Loucy (cell line): Measurements from ENCODE around the gene MCM10.
"Not testable (repeated sequence)": the region's sequence is repeated elsewhere in the genome, so short reads cannot be mapped to it uniquely, and the experiment has no call there.

Experiments used
- H2AFZ ChIP-seq: fragments of 200-600 bp; sonication (generic); 2 replicates; pipeline ENCODE4 v1.6.0; 2016; ENCODE audit warnings: antibody characterized with exemption, mild to moderate bottlenecking, low read length, moderate library complexity
- H3F3A ChIP-seq: fragments of 200-600 bp; 2 replicates; pipeline ENCODE4 v1.6.0; 2016; ENCODE audit warnings: antibody characterized with exemption, low read depth, mild to moderate bottlenecking
- H3K27me3 ChIP-seq: fragments of 200-600 bp; sonication (generic); 2 replicates; pipeline ENCODE4 v1.6.1; 2014; ENCODE audit warnings: low read length, mild to moderate bottlenecking; ENCODE audit not compliant: insufficient read depth, poor library complexity, severe bottlenecking
- H3K36me3 ChIP-seq: fragments of 200-600 bp; sonication (generic); 2 replicates; pipeline ENCODE4 v1.6.1; 2016; ENCODE audit warnings: low read length; ENCODE audit not compliant: insufficient read depth
- H3K4me1 ChIP-seq: fragments of 200-600 bp; sonication (generic); 2 replicates; pipeline ENCODE4 v1.5.1; 2014; ENCODE audit warnings: low read length, mild to moderate bottlenecking; ENCODE audit not compliant: insufficient read depth, poor library complexity, severe bottlenecking
- H3K4me2 ChIP-seq: fragments of 200-600 bp; sonication (generic); 2 replicates; pipeline ENCODE4 v1.6.0; 2014; ENCODE audit warnings: antibody characterized with exemption, low read length, low read depth, mild to moderate bottlenecking; ENCODE audit not compliant: poor library complexity, severe bottlenecking
- H3K4me3 ChIP-seq: fragments of 200-600 bp; sonication (generic); 2 replicates; pipeline ENCODE4 v1.5.1; 2014; ENCODE audit warnings: low read length, mild to moderate bottlenecking, mixed read lengths; ENCODE audit not compliant: poor library complexity, severe bottlenecking
- H3K79me2 ChIP-seq: fragments of 200-600 bp; sonication (generic); 2 replicates; pipeline ENCODE4 v1.6.1; 2014; ENCODE audit warnings: low read length; ENCODE audit not compliant: insufficient read depth
- H3K9ac ChIP-seq: fragments of 200-600 bp; sonication (generic); 2 replicates; pipeline ENCODE4 v1.6.0; 2014; ENCODE audit warnings: mild to moderate bottlenecking, low read depth, low read length, moderate library complexity; ENCODE audit not compliant: poor library complexity, severe bottlenecking
- H3K9me2 ChIP-seq: fragments of 200-600 bp; sonication (generic); replicated peaks from 2 replicates; pipeline ENCODE4 v1.6.1; 2016; ENCODE audit warnings: low read depth, low read length, mixed read lengths
- H3K9me3 ChIP-seq: fragments of 200-600 bp; sonication (generic); 2 replicates; pipeline ENCODE4 v1.6.1; 2014; ENCODE audit warnings: mild to moderate bottlenecking, antibody characterized with exemption, low read length, low read depth; ENCODE audit not compliant: insufficient read depth
- H4K20me1 ChIP-seq: fragments of 200-600 bp; sonication (generic); 2 replicates; pipeline ENCODE4 v1.6.0; 2014; ENCODE audit warnings: antibody characterized with exemption, low read length, mild to moderate bottlenecking; ENCODE audit not compliant: insufficient read depth, poor library complexity, severe bottlenecking
- EZH2phosphoT487 ChIP-seq: fragments of 200-600 bp; IDR thresholded peaks from 2 replicates; pipeline ENCODE4 v1.6.1; 2018; ENCODE audit warnings: antibody characterized with exemption, mild to moderate bottlenecking, moderate library complexity, borderline replicate concordance
- TF ChIP-seq, protein P1 (sequence below): fragments of 200-600 bp; sonication (generic); conservative IDR thresholded peaks from 2 replicates; pipeline ENCODE4 v1.5.1; 2014; ENCODE audit warnings: mild to moderate bottlenecking, antibody characterized with exemption, low read length

The MCM10 gene

DNA sequence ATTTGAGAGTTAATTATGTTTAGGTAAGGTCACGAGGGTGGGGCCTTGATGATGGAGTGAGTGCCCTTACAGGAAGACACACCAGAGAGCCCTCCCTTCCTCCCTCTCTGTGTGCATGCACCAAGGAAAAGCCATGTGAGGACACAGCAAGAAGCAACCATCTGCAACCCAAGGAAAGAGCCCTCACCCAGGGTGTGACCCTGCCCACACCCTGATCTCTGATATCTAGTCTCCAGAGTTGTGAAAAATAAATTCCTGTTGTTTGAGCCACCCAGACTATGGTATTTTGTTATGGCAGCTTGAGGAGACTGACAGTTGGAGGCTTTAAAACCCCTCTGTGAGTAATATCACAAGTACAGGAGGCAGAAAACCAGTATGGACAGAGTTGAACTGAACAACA is 15.0 kb upstream of the MCM10 start:
- no peaks in the 10 kb centered on the region for H3K79me2 ChIP-seq
- H4K20me1 ChIP-seq, result no peaks in the 10 kb centered on the region
- no peaks in the 10 kb centered on the region for H3K4me1 ChIP-seq
- H3F3A ChIP-seq, result no peaks in the 10 kb centered on the region
- H3K4me3 ChIP-seq, result no peak overlapping the region
- TF ChIP-seq EZH2phosphoT487, result no peak
- TF ChIP-seq, protein P1, sequence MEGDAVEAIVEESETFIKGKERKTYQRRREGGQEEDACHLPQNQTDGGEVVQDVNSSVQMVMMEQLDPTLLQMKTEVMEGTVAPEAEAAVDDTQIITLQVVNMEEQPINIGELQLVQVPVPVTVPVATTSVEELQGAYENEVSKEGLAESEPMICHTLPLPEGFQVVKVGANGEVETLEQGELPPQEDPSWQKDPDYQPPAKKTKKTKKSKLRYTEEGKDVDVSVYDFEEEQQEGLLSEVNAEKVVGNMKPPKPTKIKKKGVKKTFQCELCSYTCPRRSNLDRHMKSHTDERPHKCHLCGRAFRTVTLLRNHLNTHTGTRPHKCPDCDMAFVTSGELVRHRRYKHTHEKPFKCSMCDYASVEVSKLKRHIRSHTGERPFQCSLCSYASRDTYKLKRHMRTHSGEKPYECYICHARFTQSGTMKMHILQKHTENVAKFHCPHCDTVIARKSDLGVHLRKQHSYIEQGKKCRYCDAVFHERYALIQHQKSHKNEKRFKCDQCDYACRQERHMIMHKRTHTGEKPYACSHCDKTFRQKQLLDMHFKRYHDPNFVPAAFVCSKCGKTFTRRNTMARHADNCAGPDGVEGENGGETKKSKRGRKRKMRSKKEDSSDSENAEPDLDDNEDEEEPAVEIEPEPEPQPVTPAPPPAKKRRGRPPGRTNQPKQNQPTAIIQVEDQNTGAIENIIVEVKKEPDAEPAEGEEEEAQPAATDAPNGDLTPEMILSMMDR, result no peak
- H3K9ac ChIP-seq, result no peak overlapping the region
- no peaks in the 10 kb centered on the region for H3K9me3 ChIP-seq
- no peak overlapping the region for H3K4me2 ChIP-seq
- H3K36me3 ChIP-seq, result no peaks in the 10 kb centered on the region
- no peaks in the 10 kb centered on the region for H3K9me2 ChIP-seq
- H2AFZ ChIP-seq, result no peak overlapping the region
- H3K27me3 ChIP-seq, result no peaks in the 10 kb centered on the region

DNA sequence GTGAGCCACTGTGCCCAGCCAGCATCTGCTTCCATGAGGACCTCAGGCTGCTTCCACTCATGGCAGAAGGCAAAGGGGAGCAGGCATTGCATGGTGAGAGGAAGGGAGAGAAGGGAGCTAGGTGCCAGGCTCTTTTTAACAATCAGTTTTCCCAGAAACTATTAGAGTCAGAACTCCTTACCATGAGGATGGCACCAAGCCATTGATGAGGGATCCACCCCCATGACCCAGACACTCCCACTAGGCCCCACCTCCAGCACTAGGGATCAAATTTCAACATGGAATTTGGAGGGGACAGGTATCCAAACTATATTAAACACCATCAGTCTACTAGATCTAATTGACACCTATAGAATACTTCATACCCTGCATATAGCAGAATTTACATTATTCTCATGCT is 14.2 kb upstream of the MCM10 start:
- Histone ChIP-seq H3K27me3 (no peaks in the 10 kb centered on the region), H3K79me2 (no peaks in the 10 kb centered on the region), H2AFZ (no peak overlapping the region), H4K20me1 (no peaks in the 10 kb centered on the region), H3K4me2 (no peak overlapping the region), H3K36me3 (no peaks in the 10 kb centered on the region), H3K9ac (no peak overlapping the region), H3F3A (no peaks in the 10 kb centered on the region), H3K9me3 (no peaks in the 10 kb centered on the region), H3K4me1 (no peaks in the 10 kb centered on the region), H3K9me2 (no peaks in the 10 kb centered on the region), H3K4me3 (no peak overlapping the region)
- TF ChIP-seq EZH2phosphoT487, result no peak
- TF ChIP-seq, protein P1, result no peak

DNA sequence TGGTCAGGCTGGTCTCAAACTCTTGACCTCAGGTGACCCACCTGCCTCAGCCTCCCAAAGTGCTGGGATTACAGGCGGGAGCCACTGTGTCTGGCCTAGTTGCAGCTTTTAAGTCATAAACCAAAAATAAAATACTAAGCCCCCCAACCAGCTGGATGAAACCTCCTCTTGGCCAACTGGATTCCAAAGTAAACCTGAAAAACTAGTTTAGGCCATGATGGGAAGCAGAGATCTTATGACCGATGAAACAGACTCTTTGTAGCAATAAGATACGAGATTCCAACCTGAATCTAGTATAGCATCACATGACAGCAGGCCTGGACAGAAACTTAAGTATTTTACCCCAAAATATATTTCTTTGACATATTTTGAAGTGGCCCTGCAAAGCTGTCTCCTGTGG is 9.1 kb upstream of the MCM10 start:
- no peaks in the 10 kb centered on the region for H3K9me2 ChIP-seq
- TF ChIP-seq, protein P1, result no peak
- no peaks in the 10 kb centered on the region for H3K9me3 ChIP-seq
- no peak overlapping the region for H2AFZ ChIP-seq
- no peaks in the 10 kb centered on the region for H3F3A ChIP-seq
- no peak overlapping the region for H3K4me2 ChIP-seq
- no peak overlapping the region for H3K4me3 ChIP-seq
- H3K27me3 ChIP-seq, result no peaks in the 10 kb centered on the region
- no peak overlapping the region for H3K9ac ChIP-seq
- H3K79me2 ChIP-seq, result no peaks in the 10 kb centered on the region
- no peaks in the 10 kb centered on the region for H3K4me1 ChIP-seq
- H3K36me3 ChIP-seq, result no peaks in the 10 kb centered on the region
- H4K20me1 ChIP-seq, result no peaks in the 10 kb centered on the region

DNA sequence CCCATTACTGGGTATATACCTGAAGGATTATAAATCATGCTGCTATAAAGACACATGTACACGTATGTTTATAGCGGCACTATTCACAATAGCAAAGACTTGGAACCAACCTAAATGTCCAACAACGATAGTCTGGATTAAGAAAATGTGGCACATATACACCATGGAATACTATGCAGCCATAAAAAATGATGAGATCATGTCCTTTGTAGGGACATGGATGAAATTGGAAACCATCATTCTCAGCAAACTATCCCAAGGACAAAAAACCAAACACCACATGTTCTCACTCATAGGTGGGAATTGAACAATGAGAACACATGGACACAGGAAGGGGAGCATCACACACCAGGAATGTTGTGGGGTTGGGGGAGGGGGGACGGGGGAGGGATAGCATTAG is 5.5 kb upstream of the MCM10 start:
- H3K9me2 ChIP-seq, H3K36me3 ChIP-seq, H3K27me3 ChIP-seq, H3K9me3 ChIP-seq, H3K79me2 ChIP-seq, H3K9ac ChIP-seq, H3K4me3 ChIP-seq, H3F3A ChIP-seq, H3K4me1 ChIP-seq, H3K4me2 ChIP-seq, H4K20me1 ChIP-seq, H2AFZ ChIP-seq: not testable (repeated sequence)
